Prostate gland (tissue), 2 donors: Measurements from ENCODE around the gene AGAP4. TPM values are rescaled to one million over a fixed set of nuclear protein-coding genes. Genes with fewer than 3 reads are reported as not detected.
"Not testable (repeated sequence)": the region's sequence is repeated elsewhere in the genome, so short reads cannot be mapped to it uniquely, and the experiment has no call there.

Experiments
- DNase-seq: peaks from one replicate; pipeline ENCODE4 v3.0.0-alpha.2; 2019; ENCODE audit warnings: low spot score
- H3K27ac ChIP-seq, 2 donors: fragments of 200-600 bp; sonication (generic); 2 replicates each; pipeline ENCODE4 v1.5.1; 2017 to 2019
- H3K27me3 ChIP-seq: fragments of 200-600 bp; sonication (generic); replicated peaks from 2 replicates; pipeline ENCODE4 v1.5.1; 2019; ENCODE audit not compliant: insufficient read depth
- H3K36me3 ChIP-seq, 2 donors: fragments of 200-600 bp; sonication (generic); 1 replicate in 1 of 2; 2 replicates in 1 of 2; pipeline versions ENCODE4 v1.5.1 to v1.8.1; 2017 to 2019
- H3K4me1 ChIP-seq: fragments of 200-600 bp; sonication (generic); replicated peaks from 2 replicates; pipeline ENCODE4 v1.5.1; 2019
- H3K4me3 ChIP-seq, 2 donors: fragments of 200-600 bp; sonication (generic); 2 replicates each; pipeline ENCODE4 v1.5.1; 2017 to 2019
- H3K9me3 ChIP-seq: fragments of 200-600 bp; sonication (generic); 2 replicates; pipeline ENCODE4 v1.5.1; 2017
- WGBS: methylation state at CpG from one replicate; pipeline ENCODE4 v1.1.5; 2018; 5-methylcytosine and 5-hydroxymethylcytosine counted together
- intact Hi-C: fragments of 100-400 bp; cut with DNase I; formaldehyde crosslinking; loops from one replicate; pipeline ENCODE4 v1.14.2; 2022
- total RNA-seq, 2 donors: library from RNA; depleted of rRNA; stranded (reverse); fragments of >200 nt; gene quantifications; one replicate each; pipeline ENCODE4 v1.1.0, GENCODE V29; 2016

AGAP4 gene
- total RNA-seq: 10 to 100 TPM; 15.1 to 44.3 TPM

- H3K9me3 ChIP-seq, H3K4me3 ChIP-seq, H3K27ac ChIP-seq, intact Hi-C loops, H3K36me3 ChIP-seq, H3K4me1 ChIP-seq, DNase-seq, H3K27me3 ChIP-seq: not testable (repeated sequence)
- WGBS: 100% methylated on average over 5 of the region's 15 CpGs
These were observed at the start of gene AGAP4 for GRCh38 chr10:45847400-45847799. Gene AGAP4, minus strand, starts transcription at chr10:45847500. Its CDS starts 153 bp downstream, at chr10:45847347.

GRCh38 chr10:45890721-45891120, 43.4 kb upstream of the AGAP4 start:
- intact Hi-C loops, H3K9me3 ChIP-seq, H3K4me3 ChIP-seq, H3K27me3 ChIP-seq, H3K4me1 ChIP-seq, H3K27ac ChIP-seq, DNase-seq, H3K36me3 ChIP-seq: not testable (repeated sequence)
- WGBS: 88% methylated on average over 4 of the region's 4 CpGs

- H3K27me3 ChIP-seq, DNase-seq, H3K27ac ChIP-seq, intact Hi-C loops, H3K9me3 ChIP-seq, H3K4me1 ChIP-seq, H3K36me3 ChIP-seq, H3K4me3 ChIP-seq: not testable (repeated sequence)
- WGBS: 92% methylated on average over 1 of the region's 1 CpG
These were observed 42.4 kb upstream of the AGAP4 start for GRCh38 chr10:45889539-45890230.

GRCh38 chr10:45882880-45883279, 35.6 kb upstream of the AGAP4 start:
- H3K27ac ChIP-seq, H3K36me3 ChIP-seq, H3K27me3 ChIP-seq, DNase-seq, H3K4me1 ChIP-seq, intact Hi-C loops, H3K9me3 ChIP-seq, H3K4me3 ChIP-seq: not testable (repeated sequence)
- whole genome bisulfite sequencing: 59% methylated on average over 2 of the region's 2 CpGs

- H3K27ac ChIP-seq, H3K36me3 ChIP-seq, H3K4me3 ChIP-seq, DNase-seq, H3K9me3 ChIP-seq, H3K27me3 ChIP-seq, H3K4me1 ChIP-seq, intact Hi-C loops: not testable (repeated sequence)
- 96% methylated on average over 22 of the region's 33 CpGs for WGBS
These were observed 18.1 kb upstream of the AGAP4 start for GRCh38 chr10:45865404-45865803.

- DNase-seq, intact Hi-C loops, H3K4me3 ChIP-seq, H3K27me3 ChIP-seq, H3K4me1 ChIP-seq, H3K27ac ChIP-seq, H3K9me3 ChIP-seq, H3K36me3 ChIP-seq: not testable (repeated sequence)
- WGBS: 69% methylated on average over 3 of the region's 3 CpGs
These were observed 17.0 kb upstream of the AGAP4 start for GRCh38 chr10:45864264-45864663.

GRCh38 chr10:45863632-45864031, 16.3 kb upstream of the AGAP4 start:
- WGBS: 87% methylated on average over 2 of the region's 2 CpGs
- H3K9me3 ChIP-seq, H3K27ac ChIP-seq, H3K4me3 ChIP-seq, intact Hi-C loops, H3K36me3 ChIP-seq, H3K27me3 ChIP-seq, H3K4me1 ChIP-seq, DNase-seq: not testable (repeated sequence)

- H3K36me3 ChIP-seq, H3K27ac ChIP-seq, intact Hi-C loops, H3K9me3 ChIP-seq, DNase-seq, H3K27me3 ChIP-seq, H3K4me3 ChIP-seq, H3K4me1 ChIP-seq: not testable (repeated sequence)
- WGBS: 95% methylated on average over 4 of the region's 4 CpGs
These were observed 10.6 kb upstream of the AGAP4 start for GRCh38 chr10:45857931-45858330.

- H3K27me3 ChIP-seq, H3K4me1 ChIP-seq, H3K4me3 ChIP-seq, H3K36me3 ChIP-seq, H3K27ac ChIP-seq, H3K9me3 ChIP-seq, intact Hi-C loops, DNase-seq: not testable (repeated sequence)
- 100% methylated on average over 2 of the region's 3 CpGs for WGBS
These were observed 1.2 kb upstream of the AGAP4 start for GRCh38 chr10:45848467-45848866.

- H3K27ac ChIP-seq, H3K9me3 ChIP-seq, H3K36me3 ChIP-seq, H3K4me3 ChIP-seq, H3K27me3 ChIP-seq, H3K4me1 ChIP-seq, intact Hi-C loops: not testable (repeated sequence)
- WGBS: 59% methylated on average over 2 of the region's 2 CpGs
- DNase-seq: peak; percentile 50
These were observed 24.4 kb downstream of the AGAP4 start for GRCh38 chr10:45822918-45823317.

GRCh38 chr10:45820107-45820830, 27.0 kb downstream of the AGAP4 start:
- H3K4me3 ChIP-seq, H3K36me3 ChIP-seq, H3K27me3 ChIP-seq, DNase-seq, H3K4me1 ChIP-seq, H3K9me3 ChIP-seq, H3K27ac ChIP-seq, intact Hi-C loops: not testable (repeated sequence)
- WGBS: 78% methylated on average over 6 of the region's 6 CpGs
